A549 (cell line): Measurements from ENCODE around the gene NOC4L. TPM values are rescaled to one million over a fixed set of nuclear protein-coding genes. Genes with fewer than 3 reads are reported as not detected.

Source experiments
- ATAC-seq, 2 experiments: fragments of 200-7000 bp in 1 of 2; fragments of >200 bp in 1 of 2; cut with Nextera tagmentation in 1 of 2; cut with Tn5 transposase in 1 of 2; 3 replicates each; pipeline versions ENCODE4 v1.8.0 to v1.9.1; 2018 to 2020; ENCODE audit warnings: mild to moderate bottlenecking in 1 of 2, moderate library complexity in 1 of 2
- CTCF ChIA-PET: fragments of 300-600 bp; sonication (Branson Sonifier 250); formaldehyde crosslinking; extraction: SDS; loops from one replicate; lab custom pipeline; 2021; ENCODE audit warnings: antibody characterized with exemption, inconsistent platforms; lab: Yijun Ruan, JAX
- POLR2A ChIA-PET: fragments of 350-600 bp; formaldehyde crosslinking; extraction: SDS; loops from one replicate; lab custom pipeline; 2021; ENCODE audit warnings: antibody characterized with exemption, inconsistent platforms; lab: Yijun Ruan, JAX
- DNase-seq, 2 experiments: peaks; one replicate each; pipeline versions ENCODE4 v3.0.0 to v3.0.0-alpha.2; 2011 to 2016; ENCODE audit warnings: low read depth in 1 of 2, low spot score in 1 of 2
- FAIRE-seq: peaks from 2 replicates; lab custom pipeline; 2011; peaks lifted over from hg19 to GRCh38; lab: Jason Lieb, UNC
- H3K27ac ChIP-seq, 2 experiments: fragments of >200 bp; sonication (Bioruptor Twin); formaldehyde crosslinking; 3 replicates each; pipeline ENCODE4 v1.5.1; 2016 to 2017
- H3K4me1 ChIP-seq: fragments of >200 bp; sonication (Bioruptor Twin); formaldehyde crosslinking; 3 replicates; pipeline ENCODE4 v1.6.1; 2016
- H3K4me2 ChIP-seq: fragments of >200 bp; sonication (Bioruptor Twin); formaldehyde crosslinking; 3 replicates; pipeline ENCODE4 v1.6.1; 2016
- H3K4me3 ChIP-seq: fragments of >200 bp; sonication (Bioruptor Twin); formaldehyde crosslinking; 3 replicates; pipeline ENCODE4 v1.5.1; 2016
- H3K9me3 ChIP-seq: fragments of >200 bp; sonication (Bioruptor Twin); formaldehyde crosslinking; 3 replicates; pipeline ENCODE4 v1.6.1; 2016
- ATOH8 ChIP-seq: fragments of 250-450 bp; sonication (Bioruptor Pico); IDR thresholded peaks from 2 replicates; pipeline ENCODE4 v1.5.0; 2020; ENCODE audit warnings: low read depth, mild to moderate bottlenecking, moderate library complexity
- CBX8 ChIP-seq: fragments of 200-600 bp; sonication (generic); IDR thresholded peaks from 2 replicates; pipeline ENCODE4 v1.6.1; 2016
- CEBPB ChIP-seq, 2 experiments: fragments of >200 bp in 1 of 2; sonication (Bioruptor Twin) in 1 of 2; formaldehyde crosslinking in 1 of 2; IDR thresholded peaks; 2 replicates each; pipeline ENCODE4 v1.6.1; 2012 to 2016
- CTCF ChIP-seq: fragments of >200 bp; sonication (Bioruptor Twin); formaldehyde crosslinking; IDR thresholded peaks from 3 replicates; pipeline ENCODE4 v1.5.1; 2016
- EHF ChIP-seq: fragments of 250-450 bp; sonication (Bioruptor Pico); IDR thresholded peaks from 2 replicates; pipeline ENCODE4 v1.5.0; 2020; ENCODE audit warnings: mild to moderate bottlenecking
- EP300 ChIP-seq, 2 experiments: fragments of >200 bp; sonication (Bioruptor Twin); formaldehyde crosslinking; IDR thresholded peaks; 2 replicates in 1 of 2; 3 replicates in 1 of 2; pipeline ENCODE4 v1.6.1; 2016 to 2017
- HMGXB4 ChIP-seq: fragments of 250-450 bp; sonication (Bioruptor Pico); IDR thresholded peaks from 2 replicates; pipeline ENCODE4 v1.5.0; 2021; ENCODE audit warnings: mild to moderate bottlenecking, moderate library complexity, borderline replicate concordance
- HOXB13 ChIP-seq: fragments of 250-450 bp; sonication (Bioruptor Pico); IDR thresholded peaks from 2 replicates; pipeline ENCODE4 v1.5.0; 2020; ENCODE audit warnings: low read depth, mild to moderate bottlenecking, moderate library complexity
- HOXB5 ChIP-seq: fragments of 250-450 bp; sonication (Bioruptor Pico); IDR thresholded peaks from 2 replicates; pipeline ENCODE4 v1.5.0; 2020; ENCODE audit warnings: mild to moderate bottlenecking, moderate library complexity
- KDM1A ChIP-seq: fragments of 200-600 bp; sonication (generic); IDR thresholded peaks from 2 replicates; pipeline ENCODE4 v1.6.1; 2016; ENCODE audit warnings: low read depth, mild to moderate bottlenecking
- KDM5A ChIP-seq: fragments of 200-600 bp; sonication (generic); IDR thresholded peaks from 2 replicates; pipeline ENCODE4 v1.6.1; 2016; ENCODE audit warnings: antibody characterized with exemption, mild to moderate bottlenecking
- MAFK ChIP-seq: fragments of 450-650 bp; IDR thresholded peaks from 2 replicates; pipeline ENCODE4 v1.6.1; 2014; ENCODE audit not compliant: partially characterized antibody
- NPAS2 ChIP-seq: fragments of 250-450 bp; sonication (Bioruptor Pico); IDR thresholded peaks from 2 replicates; pipeline ENCODE4 v1.8.0; 2022; ENCODE audit warnings: mild to moderate bottlenecking, moderate library complexity, borderline replicate concordance
- PBX3 ChIP-seq: IDR thresholded peaks from 2 replicates; pipeline ENCODE4 v1.6.1; 2012
- POLR2A ChIP-seq: IDR thresholded peaks from 2 replicates; pipeline ENCODE4 v1.6.1; 2012; ENCODE audit warnings: mild to moderate bottlenecking, low read length
- RAD21 ChIP-seq, 2 experiments: fragments of >200 bp in 1 of 2; sonication (Bioruptor Twin) in 1 of 2; formaldehyde crosslinking in 1 of 2; IDR thresholded peaks in 1 of 2; conservative IDR thresholded peaks in 1 of 2; 2 replicates in 1 of 2; 3 replicates in 1 of 2; pipeline ENCODE4 v1.6.1; 2012 to 2018; ENCODE audit warnings: inconsistent platforms in 1 of 2
- RCOR1 ChIP-seq: fragments of 150-350 bp; IDR thresholded peaks from 2 replicates; pipeline ENCODE4 v1.6.1; 2014; ENCODE audit warnings: antibody characterized with exemption, low read length, low read depth
- SREBF2 ChIP-seq: fragments of 450-650 bp; IDR thresholded peaks from 2 replicates; pipeline ENCODE4 v1.6.1; 2014; ENCODE audit warnings: mild to moderate bottlenecking, moderate library complexity
- ZC3H11A ChIP-seq: fragments of 450-650 bp; IDR thresholded peaks from 2 replicates; pipeline ENCODE4 v1.6.1; 2014; ENCODE audit warnings: antibody characterized with exemption, mild to moderate bottlenecking
- WGBS: methylation state at CpG from one replicate; pipeline ENCODE4 v1.1.6; 2017; ENCODE audit errors: missing lambda C conversion rate; 5-methylcytosine and 5-hydroxymethylcytosine counted together
- polyA plus RNA-seq, 4 experiments: library from polyadenylated mRNA; depleted of rRNA in 3 of 4; stranded (reverse); fragments of >200 nt; fragmentation: RNase III in 1 of 4; extraction: RNeasy Plus Mini Kit Qiagen cat#74134 plus additional on column Dnase treatment in 1 of 4; gene quantifications; 2 replicates in 3 of 4; 3 replicates in 1 of 4; pipeline ENCODE4 v1.2.3, GENCODE V29; 2011 to 2017

Gene NOC4L
- polyA plus RNA-seq, 2 of the 4 experiments (the other 2 are of a cell fraction), result 12.1 to 34.1 TPM

GRCh38 chr12:132165584-132165983 lies 21.3 kb downstream of the NOC4L start:
- ATAC-seq (no peak), FAIRE-seq (no peak), DNase-seq (no peak)
- Histone ChIP-seq H3K4me3 (no peak overlapping the region), H3K4me2 (no peak overlapping the region), H3K27ac (no peak overlapping the region), H3K4me1 (peaks cover 11% of the 10 kb centered on the region), H3K9me3 (no peaks in the 10 kb centered on the region)
- POLR2A ChIA-PET, result no interaction called here
- CTCF ChIA-PET, result no interaction called here
- TF ChIP-seq NPAS2 (CRISPR knock-in tag) (no peak), CBX8 (no peak), MAFK (no peak), KDM1A (no peak), ATOH8 (no peak), CEBPB (IDR thresholded peaks at IDR 0.05) (no peak), EHF (CRISPR knock-in tag) (no peak), POLR2A (no peak), HOXB13 (CRISPR knock-in tag) (no peak), KDM5A (no peak), HOXB5 (CRISPR knock-in tag) (no peak), EP300 (IDR thresholded peaks at IDR 0.05) (no peak), PBX3 (no peak), ZC3H11A (no peak), RAD21 (conservative IDR thresholded peaks at IDR 0.05 in 1 of 2, IDR thresholded peaks at IDR 0.05 in 1 of 2) (no peak), RCOR1 (no peak), CTCF (no peak)
- 90% methylated on average over 6 of the region's 6 CpGs for whole genome bisulfite sequencing

GRCh38 chr12:132166093-132166492 lies 21.8 kb downstream of the NOC4L start:
- POLR2A ChIA-PET, result no interaction called here
- FAIRE-seq (no peak), ATAC-seq (no peak)
- WGBS, result 57% methylated on average over 2 of the region's 2 CpGs
- H3K4me3 ChIP-seq, result no peak overlapping the region
- H3K4me2 ChIP-seq, result no peak overlapping the region
- peaks cover 11% of the 10 kb centered on the region for H3K4me1 ChIP-seq
- TF ChIP-seq SREBF2 (no peak), HMGXB4 (no peak)
- TF ChIP-seq, all 56 proteins: peak for 0
- H3K9me3 ChIP-seq, result no peaks in the 10 kb centered on the region
- CTCF ChIA-PET, result no interaction called here
- no peak for DNase-seq
- H3K27ac ChIP-seq, result no peak overlapping the region
